ENCODE measurements around the gene CYRIA.

Gene CYRIA

DNA sequence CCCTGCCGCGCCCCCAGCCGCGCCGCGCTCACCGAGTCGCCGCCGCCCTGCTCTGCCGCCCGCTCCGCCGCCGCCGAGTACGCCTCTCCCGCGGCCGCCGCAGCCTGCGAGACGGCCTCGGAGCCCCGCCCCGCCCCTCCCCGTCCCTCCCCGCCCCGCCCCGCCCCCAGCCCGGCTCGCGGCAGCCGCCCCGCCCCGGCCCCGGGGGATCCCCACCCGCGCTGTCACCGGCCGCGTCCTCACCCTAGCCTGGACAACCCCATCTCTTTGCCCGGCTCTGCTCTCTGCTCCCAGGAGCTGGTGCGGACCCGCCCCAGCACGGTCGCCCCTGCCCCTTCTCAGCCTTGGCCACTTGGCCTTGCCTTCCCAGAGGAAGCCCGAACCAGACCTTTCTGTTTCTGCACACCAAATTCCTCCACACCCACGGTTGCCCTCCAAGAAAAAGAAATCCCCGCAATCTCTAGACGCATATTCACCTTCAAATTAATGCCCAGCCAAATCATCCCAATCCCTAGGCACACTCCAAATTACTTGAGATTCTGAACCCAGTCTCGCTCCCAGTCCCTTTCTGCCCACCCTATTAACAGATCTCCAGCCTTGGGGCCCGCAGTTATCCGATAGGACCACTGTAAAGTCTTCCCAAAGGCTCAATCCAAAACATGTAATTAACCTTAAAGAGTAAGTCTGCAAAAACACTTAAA is at the start of gene CYRIA:
TSS of gene CYRIA (minus strand) at position 87 of the 701 bp plus-strand sequence. CDS start 77,715 bp downstream, outside the sequence.
- peak; percentile 73 for DNase-seq (ENCODE audit: low spot score)

DNA sequence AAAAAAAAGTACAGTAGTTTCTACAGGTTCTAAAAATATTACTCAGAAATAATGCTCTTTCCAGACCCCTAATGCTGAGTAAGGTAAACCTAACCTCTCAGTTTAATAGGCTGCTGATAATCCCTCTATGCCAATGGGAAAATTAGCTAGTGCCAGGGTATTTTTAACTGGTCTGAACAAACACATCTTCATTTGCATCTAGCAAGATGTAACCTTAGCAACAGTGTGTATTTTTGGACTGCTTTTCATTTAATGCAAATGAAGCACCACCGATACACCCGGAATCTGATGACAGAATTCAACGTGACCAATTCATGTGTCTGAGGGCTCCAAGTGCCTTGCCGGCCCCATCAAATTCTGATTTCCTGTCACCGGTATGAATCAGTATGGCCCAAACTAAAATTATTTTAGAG is 47.4 kb upstream of the CYRIA start:
- no peak for DNase-seq (ENCODE audit: low spot score)

DNA sequence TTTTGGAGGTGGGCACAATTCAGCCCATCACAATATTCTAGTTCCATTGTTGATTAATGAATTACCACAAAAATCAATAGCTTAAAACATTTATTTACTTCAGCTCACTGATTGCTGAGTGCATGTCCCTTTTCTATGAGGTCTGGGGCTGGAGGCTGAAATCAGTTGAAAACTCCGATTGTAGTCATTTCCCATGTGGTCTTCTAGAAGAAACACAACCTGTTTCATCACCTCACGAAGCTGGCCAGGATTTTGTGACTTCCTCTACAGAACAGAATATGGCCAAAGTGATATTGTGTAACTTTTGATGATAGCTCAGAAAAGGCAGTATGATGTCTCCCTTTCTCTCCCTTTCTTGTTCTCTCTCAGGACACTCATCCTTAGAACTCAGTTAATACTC is 44.1 kb upstream of the CYRIA start:
- no peak for DNase-seq (ENCODE audit: low spot score)

DNA sequence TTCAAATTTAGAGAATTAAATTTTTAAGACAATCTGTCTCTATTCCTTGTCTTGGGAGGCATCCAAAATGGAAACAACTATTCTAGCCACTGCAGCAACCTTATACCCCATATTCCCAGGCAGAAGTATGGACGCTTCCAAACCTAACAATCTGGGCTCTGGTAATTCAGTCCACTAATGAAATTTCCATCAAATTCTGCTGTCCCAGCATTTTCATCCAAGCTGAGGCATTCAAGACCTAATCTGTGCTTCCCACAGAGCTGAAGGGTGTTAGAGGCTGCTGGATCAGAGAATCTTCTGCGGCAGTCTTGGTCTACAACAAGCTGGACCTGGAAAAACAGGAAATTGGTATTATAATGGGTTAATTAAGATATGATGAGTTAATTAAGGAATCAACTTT is 42.5 kb upstream of the CYRIA start:
- no peak for DNase-seq (ENCODE audit: low spot score)

DNA sequence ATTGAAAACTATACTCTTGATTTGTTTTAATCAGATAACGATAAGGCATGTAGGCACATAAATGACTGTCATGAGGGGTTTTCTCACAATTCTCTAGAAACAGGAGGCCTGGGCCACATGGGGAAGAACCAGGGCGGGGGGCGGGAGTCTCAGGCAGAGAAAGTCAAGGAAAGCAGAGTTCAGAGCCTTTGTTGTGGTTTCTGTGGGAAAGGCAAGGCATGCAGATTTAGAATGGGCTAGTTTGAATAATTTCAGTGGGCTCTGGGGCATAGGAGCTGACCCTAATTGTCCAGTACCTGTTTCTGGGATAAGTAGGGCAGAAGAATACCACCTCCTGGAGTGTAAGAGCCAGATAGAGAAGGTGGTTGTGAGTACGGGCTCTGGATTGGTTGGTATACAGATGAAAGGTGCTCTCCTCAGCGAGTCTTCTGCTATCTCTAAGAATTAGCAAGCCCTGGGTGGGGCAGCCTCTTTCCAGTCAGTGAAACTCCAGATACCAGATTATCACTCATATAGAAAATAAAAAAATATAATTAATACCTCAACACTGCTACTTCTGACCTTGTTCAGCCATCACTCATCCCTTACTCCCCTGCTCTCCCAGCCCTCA is 41.5 kb upstream of the CYRIA start:
- no peak for DNase-seq (ENCODE audit: low spot score)

DNA sequence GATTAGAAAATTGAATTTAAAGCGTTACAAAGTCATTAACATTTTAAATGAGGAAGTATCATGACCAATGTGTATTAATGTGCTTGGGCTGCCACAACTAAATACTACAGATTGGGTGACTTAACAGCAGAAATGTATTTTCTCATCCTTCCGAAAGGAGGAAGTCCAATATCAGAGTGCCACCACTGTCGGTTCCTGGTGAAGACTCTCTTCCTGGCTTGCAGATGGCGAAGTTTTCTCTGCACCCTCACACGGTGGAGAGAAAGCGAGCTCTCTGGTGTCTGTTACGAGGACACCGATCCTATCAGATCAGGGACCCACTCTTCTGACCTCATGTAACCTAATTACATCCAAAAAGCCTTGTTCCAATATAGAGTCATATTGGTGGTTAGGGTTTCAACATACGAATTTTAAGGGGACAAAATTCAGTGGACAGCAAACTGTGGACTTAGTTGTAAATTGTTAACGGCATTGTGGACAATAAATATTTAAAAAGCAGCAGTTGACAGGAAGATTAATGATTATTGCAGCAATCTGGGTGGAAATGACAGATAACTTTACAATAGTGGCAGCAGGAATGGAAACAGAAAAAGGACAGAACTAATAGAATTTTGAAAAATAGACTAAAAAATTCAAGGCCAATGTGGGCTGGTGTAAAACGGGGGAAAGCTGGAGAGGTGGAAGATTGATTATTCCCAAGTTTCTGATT is 35.1 kb upstream of the CYRIA start:
- DNase-seq (ENCODE audit: low spot score), result no peak

DNA sequence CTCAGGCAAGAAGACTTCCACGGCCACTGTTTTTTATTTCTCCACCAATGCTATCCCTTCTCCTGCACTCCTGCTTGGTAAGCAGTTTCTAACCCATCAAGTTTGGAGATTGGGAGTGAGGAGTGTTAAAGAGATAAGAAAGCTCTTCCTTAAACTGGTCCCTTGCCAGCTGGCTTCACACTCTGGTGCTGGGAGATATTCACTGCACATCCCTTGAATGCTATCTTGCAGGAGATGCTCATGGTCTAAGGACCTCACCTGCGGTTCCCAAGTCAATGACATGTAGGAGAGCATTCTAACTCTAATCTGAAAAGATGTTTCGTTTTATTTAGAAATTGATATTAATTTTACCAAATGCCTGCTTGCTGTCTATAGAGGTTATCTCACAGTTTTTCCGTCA is 28.2 kb upstream of the CYRIA start:
- DNase-seq (ENCODE audit: low spot score), result no peak

DNA sequence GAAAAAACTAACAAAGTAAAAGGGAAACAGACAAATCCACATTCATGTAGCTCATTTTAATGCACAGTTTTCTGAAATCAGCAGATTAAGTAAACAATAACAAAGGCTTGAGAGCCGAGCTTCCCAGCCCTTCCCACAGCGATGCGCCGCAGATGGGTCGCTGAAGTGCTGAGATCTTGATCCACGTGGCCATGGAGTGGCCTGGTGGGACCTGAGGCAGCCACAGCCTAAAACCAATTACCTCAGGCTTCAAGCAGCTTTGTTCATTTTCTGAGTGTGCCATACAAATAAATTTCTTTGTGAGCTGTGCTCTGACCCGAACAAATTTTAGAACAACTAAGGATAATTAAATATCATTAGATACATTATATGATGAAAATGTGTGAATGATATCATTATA is 25.6 kb upstream of the CYRIA start:
- no peak for DNase-seq (ENCODE audit: low spot score)

DNA sequence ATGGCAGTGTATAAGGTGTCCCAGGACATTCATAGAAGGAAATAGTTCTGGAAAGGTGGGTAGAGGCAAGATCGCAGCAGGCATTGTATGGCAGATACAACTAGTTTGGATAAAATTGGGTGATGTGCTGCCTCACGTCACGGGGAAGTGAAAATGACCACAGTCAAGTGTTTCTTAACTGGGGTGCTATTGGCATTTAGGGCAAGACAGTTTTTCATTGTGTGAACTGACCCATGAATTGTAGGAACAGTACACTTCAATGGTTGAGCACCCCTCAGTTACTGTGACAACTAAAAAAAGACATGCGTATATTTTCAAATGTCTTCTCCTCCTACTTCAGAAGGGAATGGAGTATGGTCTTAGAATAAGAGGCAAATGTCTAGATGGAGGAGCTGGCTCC is 22.3 kb upstream of the CYRIA start:
- DNase-seq (ENCODE audit: low spot score), result no peak

DNA sequence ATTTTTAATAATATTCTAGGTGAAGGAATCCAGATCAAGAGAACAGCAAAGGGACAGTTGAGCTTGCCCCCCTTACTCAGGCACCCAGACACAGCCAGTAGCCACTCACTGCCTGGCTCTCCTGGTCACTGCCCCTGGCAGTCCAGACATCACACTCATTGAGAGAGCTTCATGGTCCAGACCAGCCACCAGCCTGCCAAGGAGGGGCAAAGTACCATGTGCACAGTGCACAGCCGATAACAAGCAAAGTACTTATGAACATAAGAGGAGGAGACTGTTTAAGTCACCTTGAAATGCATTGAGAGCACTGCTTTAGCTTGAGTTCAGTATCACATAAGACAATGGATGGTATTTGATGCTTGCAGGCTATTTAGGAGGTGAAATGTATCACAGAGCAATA is 21.6 kb upstream of the CYRIA start:
- no peak for DNase-seq (ENCODE audit: low spot score)

DNA sequence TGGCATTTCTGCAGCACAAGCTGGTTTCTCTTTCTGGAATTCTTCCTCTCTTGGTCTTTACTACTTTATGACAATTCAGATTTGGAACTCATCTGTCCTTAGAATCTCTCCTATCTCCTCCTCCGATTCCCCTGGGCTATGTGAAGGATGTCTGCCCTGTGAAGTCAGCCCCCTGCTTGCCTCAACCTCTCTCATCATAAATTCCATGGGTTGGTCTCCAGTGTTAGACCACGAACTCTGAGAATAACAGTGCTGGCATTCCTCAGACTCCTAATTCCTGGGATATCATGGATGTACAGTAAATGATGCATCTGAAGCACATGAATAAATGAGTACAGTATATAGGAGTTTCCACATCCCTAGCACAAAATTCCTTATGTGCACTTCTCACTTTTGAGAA is 21.0 kb upstream of the CYRIA start:
- DNase-seq (ENCODE audit: low spot score), result no peak

DNA sequence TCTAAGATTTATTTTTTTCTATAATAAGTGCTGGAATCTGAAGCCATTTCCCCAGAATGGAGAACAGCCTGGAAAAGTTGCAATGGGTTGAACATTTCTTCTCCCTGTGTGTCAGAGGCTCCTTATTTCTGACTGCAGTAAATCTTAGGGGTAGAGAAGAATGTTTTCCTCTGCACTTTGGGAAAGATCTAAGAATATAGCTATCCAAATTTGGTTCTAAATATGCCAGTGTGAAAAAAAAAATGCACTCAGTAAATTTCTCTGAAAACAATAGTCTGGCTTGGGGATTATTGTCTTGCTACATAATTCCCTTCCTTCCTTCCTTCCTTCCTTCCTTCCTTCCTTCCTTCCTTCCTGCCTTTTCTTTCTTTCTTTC is 19.7 kb upstream of the CYRIA start:
- no peak for DNase-seq (ENCODE audit: low spot score)

DNA sequence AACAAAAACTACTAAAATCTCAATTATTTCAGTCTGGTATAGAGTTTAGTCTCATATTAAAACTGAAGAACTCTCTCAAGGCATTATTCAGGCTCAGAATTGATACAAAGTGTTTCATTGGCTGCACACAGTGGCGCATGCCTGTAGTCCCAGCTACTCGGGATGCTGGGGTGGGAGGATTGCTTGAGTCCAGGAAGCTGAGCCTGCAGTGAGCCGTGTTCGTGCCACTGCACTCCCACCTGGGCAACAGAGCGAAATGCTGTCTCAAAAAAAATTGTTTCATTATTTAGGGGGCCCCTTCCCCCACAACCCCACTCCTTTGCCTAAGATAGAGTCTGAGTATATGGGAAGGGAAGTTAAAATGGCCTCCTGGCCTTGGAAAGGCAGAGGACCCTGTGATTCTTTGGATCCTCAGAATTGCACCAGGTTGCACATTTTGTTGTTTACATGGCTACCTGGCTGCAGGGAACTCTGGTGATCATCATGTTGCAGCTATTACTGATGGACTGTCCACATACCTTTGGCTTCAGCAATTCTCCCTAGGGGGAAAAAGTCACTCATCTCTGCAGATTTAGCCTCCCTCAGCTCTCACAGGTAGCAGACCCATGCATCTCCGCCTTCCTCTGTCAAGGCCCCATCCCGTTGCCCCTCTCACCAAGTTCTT is 19.2 kb upstream of the CYRIA start:
- DNase-seq (ENCODE audit: low spot score), result no peak

DNA sequence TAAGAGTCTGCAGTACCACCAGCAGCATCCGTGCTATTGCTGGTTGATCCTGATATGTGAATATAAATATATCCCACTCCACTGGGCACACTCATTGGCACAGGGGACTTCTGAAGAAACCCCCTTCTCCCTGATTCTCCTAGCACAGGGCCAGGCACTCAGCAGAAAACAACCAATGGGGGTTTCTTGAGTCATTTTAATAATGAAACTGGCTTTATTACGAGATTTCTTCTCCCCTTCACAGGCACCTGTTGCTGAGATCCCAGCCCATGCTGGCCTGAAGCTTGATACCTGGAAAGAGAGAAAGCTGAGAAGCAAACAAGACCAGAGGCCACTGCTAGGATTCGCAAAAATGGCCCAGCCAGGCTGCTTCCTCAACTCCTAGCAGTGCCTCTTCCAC is 17.9 kb upstream of the CYRIA start:
- no peak for DNase-seq (ENCODE audit: low spot score)

DNA sequence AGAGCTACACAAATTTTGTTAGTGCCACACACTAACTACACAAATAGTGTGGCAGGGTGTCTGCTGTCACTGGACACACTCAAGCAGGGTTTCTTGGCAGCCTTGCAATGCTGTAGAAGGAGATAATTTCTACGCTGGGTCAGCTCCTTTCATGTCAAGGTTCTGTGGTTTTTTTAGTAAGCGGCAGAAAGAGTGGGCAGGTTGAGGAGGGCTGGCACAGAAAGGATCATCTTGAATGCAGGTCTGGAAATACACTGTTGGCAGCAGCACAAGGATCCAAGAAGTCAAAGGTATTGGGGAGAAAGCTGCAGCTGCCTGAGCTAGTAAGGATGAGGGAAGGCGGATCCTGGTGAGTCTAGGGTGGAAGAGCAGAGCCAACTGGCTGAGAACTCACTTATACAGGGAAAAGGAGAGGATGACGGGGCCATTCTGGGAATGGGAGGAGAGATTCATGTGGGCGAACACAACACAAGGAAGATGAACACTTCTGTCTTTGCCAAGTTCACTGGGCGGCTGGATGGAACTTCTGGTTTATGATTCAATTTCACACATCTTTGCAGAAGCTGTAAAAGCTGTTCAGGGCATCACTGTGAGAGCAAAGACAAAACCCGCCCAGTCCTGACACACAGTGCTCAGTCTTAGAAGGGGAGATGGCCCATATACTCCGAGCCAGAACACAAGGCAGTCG is 16.9 kb upstream of the CYRIA start:
- no peak for DNase-seq (ENCODE audit: low spot score)

DNA sequence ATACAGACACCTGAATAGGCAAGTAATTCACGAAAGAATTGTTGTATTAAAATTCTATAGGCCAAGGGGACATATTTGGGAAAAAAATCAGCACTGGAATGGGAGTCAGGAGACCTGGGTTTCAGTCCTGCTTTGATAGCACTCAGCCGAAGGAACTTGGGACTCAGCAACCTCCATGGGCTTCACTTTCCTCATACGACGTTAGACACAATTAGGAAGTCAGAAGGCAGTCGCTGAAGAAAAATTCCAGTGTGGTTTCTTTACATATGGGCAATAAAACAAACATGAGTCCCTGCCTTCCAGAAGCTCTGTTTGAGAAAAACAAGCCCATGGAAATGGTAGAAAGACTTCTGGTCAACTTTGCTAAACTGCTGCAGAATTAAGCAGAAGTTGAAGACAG is 15.1 kb upstream of the CYRIA start:
- no peak for DNase-seq (ENCODE audit: low spot score)

DNA sequence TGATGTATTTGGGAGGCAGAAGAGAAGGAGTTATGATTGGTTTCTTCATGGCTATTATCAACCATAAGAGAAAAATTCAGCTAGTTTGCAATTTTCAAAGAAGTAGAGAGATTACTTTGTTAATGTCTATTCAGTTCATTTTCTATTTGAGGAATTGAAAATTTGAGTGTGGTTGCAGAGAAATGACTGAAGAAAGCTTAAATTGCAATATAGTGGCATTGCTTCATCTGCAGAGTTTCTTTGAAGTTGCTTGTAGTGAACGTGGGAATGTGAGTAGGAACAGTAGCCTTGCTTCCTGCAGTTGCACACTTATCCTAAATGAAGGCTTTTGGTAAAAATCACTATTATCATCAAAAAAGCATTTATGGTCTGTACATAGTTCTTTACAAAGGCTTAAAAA is 14.7 kb upstream of the CYRIA start:
- DNase-seq (ENCODE audit: low spot score), result no peak

DNA sequence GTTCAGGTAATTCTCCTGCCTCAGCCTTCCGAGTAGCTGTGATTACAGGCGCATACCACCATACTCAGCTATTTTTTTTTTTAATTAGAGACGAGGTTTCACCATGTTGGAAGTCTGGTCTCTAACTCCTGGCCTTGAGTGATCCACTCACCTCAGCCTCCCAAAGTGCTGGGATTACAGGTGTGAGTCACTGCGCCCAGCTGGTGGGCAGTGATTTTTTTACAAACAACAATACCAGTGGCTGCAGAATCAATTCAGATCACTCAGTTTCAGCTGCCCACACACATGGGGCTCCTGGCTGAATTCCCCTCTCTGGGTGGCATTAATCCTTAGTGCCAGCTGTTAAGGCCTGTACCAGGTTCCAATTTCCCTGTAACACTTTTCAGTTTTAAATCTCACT is 13.3 kb upstream of the CYRIA start:
- DNase-seq (ENCODE audit: low spot score), result no peak

DNA sequence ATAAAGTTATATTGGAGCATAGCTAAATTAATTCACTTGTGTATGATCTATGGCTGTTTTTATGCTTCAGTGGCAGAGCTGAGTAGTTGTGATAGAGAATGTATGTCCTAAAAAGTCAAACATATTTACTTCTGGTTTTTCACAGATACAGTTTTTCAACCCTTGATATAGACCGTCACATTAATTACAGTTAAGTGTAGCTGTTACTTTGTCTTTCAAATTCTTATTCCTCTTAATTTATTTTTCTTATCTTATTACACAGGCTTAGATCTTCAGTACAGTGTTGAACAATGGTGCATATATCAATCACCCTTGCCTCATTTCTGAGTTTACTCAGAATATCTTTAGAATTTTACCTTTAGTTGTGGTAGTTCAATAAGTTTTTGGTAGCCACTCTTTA is 12.2 kb upstream of the CYRIA start:
- no peak for DNase-seq (ENCODE audit: low spot score)

DNA sequence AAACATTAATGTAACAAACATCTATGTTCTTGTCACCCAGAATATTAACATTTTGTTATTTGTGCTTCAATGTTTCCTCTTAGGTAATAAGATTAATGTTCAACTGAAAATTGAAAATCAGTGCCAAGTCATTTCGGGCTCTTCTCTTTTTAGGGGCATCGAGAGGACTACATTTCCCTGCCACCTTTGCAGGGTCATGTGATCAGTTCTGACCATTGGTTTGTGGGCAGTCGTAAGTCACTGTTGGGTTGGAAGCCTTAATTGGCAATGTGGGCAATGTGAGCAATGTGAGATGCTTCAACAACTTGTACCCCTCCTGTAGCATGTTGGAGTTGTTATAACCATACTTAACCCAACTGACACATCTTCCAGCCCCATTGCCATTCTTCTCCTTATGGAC is 10.1 kb upstream of the CYRIA start:
- no peak for DNase-seq (ENCODE audit: low spot score)

DNA sequence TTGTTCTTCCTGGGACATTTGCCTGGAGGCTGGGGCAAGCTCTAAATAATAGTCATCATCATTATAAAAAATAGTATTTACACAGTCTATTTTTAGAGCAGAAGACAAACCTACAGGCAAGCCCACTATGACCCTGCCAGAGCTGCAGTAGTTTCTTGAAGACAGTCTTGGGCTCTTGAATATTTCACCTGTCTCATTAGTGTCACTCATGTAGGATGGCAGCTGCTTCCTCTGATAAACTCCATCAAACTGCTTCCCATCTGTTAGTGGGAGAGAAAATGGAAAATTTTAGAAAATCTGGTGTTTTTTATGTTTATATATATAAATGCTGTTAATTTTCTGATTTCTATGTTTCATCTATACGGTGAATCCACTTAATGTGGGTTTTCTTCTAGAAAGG is 8.5 kb upstream of the CYRIA start:
- DNase-seq (ENCODE audit: low spot score), result no peak

DNA sequence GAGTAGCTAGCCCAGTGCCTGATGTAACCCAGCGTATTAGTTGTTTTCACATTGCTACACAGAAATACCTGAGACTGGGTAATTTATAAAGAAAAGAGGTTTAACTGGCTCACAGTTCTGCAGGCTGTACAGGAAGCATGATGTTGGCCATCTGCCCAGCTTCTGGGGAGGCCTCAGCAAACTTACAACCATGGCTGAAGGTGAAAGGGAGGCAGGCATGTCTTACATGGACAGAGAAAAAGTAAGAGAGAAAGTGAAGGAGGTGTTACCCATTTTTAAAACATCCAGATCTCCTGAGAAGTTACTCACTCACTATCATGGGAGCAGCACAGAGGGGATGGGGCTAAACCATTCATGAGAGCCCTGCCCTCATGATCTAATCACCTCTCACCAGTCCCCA is 6.1 kb upstream of the CYRIA start:
- DNase-seq (ENCODE audit: low spot score), result no peak

DNA sequence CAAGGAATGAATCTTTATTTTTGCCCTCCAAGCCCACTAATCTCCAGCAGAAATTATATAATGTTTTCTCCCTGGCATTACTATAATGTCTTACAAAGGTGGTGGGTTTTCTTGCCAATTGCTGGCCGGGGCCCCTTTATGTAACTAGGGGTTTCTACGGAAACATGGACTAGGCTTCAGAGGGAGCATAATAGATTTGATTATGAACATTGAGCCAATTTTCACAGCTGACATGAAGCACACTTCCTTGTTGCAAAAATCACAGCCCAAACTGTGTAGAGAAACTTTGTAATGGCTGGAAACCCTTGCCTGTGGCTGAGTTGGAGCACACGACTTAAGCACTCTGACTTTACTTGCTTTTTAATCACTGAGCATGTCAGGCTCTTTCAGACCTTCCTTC is 3.8 kb upstream of the CYRIA start:
- no peak for DNase-seq (ENCODE audit: low spot score)
